ENCODE results near the gene PARD3. TPM values are rescaled to one million over a fixed set of nuclear protein-coding genes. Genes with fewer than 3 reads are reported as not detected.
A peak's percentile ranks its signal among the peaks of the same experiment; 100 is the strongest.

The PARD3 gene
- total and polyA plus RNA-seq, 2 experiments from 2014 or later: 6.3 to 21.2 TPM

DNA sequence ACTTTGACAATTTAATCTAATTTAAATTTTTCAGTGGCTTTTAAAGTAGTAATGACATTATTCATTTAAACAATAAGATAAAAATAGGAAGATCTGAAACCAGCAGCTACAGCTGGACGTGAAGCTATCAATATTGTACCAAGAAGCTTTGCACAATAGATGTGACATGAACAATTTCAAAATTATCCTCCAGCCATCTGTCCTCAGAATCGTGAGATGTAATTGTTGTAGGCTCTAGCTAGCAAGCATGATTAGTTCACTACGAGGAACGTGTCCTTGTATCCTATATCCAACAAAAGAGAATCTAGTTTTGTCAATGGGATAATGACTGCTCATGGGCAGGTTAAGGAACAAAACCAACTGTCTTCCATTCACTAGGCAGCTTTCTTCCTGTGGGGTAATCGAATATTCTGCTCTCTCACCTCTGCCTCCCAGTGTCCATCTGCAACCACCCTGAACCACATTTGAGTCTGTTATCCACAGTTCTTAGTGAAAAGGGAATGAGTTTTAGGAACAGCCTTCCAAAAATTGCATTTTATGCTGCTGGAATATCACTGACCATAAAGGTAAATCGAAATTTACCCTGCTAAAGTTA is 247.3 kb downstream of the PARD3 start:
- Histone ChIP-seq H3K79me2 (ENCODE audit: insufficient read depth) (peaks cover 10% of the 10 kb centered on the region; the same call in 1 of the 2 replicates), H3K9ac (no peak overlapping the region), H3K4me3 (no peak overlapping the region), H3K9me2 (ENCODE audit: insufficient read depth) (no peaks in the 10 kb centered on the region), H3K4me2 (ENCODE audit: unreplicated experiment) (no peak overlapping the region), H3K4me1 (ENCODE audit: insufficient read depth) (no peaks in the 10 kb centered on the region; the same call in 1 of the 2 replicates), H4K20me1 (ENCODE audit: insufficient read depth) (no peaks in the 10 kb centered on the region), H2AFZ (no peak overlapping the region), H3K27me3 (replicated peaks; ENCODE audit: insufficient read depth) (no peaks in the 10 kb centered on the region), H3K36me3 (ENCODE audit: low read depth) (no peaks in the 10 kb centered on the region), H3K27ac (no peak overlapping the region), H3K9me3 (ENCODE audit: low read depth) (no peaks in the 10 kb centered on the region), H3F3A (ENCODE audit: insufficient read depth) (no peaks in the 10 kb centered on the region)
- in situ Hi-C loops (cut with MboI): no loop called here
- TF ChIP-seq EZH2 (IDR thresholded peaks at IDR 0.05; ENCODE audit: insufficient read depth, poor library complexity, severe bottlenecking) (no peak), EZH2phosphoT487 (IDR thresholded peaks at IDR 0.05; ENCODE audit: insufficient read depth, low read depth) (no peak)
- 90 to 91% methylated on average over 6 of the region's 6 CpGs for WGBS, 2 experiments (ENCODE audit: low coverage in 1 of 2, low lambda C conversion rate in 2 of 2, missing lambda C conversion rate in 2 of 2)
- no peak for DNase-seq

DNA sequence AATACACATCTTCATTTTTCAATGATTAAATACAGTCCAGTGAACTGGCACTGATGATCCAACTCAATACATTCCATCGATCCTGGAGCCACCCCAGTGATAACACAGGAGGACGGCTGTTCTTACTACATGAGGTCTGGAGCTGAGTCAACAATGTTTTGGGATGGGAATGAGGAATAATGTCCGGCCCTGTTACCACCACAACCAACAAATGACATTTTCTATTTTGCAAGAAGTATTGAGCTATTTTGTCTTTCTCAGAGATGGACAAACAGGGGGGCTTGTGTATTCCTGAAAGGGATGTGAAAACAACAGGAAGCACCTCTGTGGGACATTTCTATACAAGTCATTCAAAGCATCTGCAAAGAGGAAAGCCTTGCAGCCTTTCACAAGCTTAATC is 249.2 kb downstream of the PARD3 start:
- DNase-seq: peak; percentile 47
- TF ChIP-seq EZH2phosphoT487 (IDR thresholded peaks at IDR 0.05; ENCODE audit: insufficient read depth, low read depth) (no peak), EZH2 (IDR thresholded peaks at IDR 0.05; ENCODE audit: insufficient read depth, poor library complexity, severe bottlenecking) (no peak)
- no peak overlapping the region for H3K27ac ChIP-seq
- WGBS, 2 experiments (ENCODE audit: low coverage in 1 of 2, low lambda C conversion rate in 2 of 2, missing lambda C conversion rate in 2 of 2): 11 to 12% methylated on average over 3 of the region's 3 CpGs
- no peaks in the 10 kb centered on the region for H3K27me3 ChIP-seq (replicated peaks; ENCODE audit: insufficient read depth)
- H3K36me3 ChIP-seq (ENCODE audit: low read depth): no peaks in the 10 kb centered on the region
- H3K79me2 ChIP-seq (ENCODE audit: insufficient read depth): no peaks in the 10 kb centered on the region
- no peaks in the 10 kb centered on the region for H3K9me2 ChIP-seq (ENCODE audit: insufficient read depth)
- no peak overlapping the region for H3K9ac ChIP-seq
- H3K9me3 ChIP-seq (ENCODE audit: low read depth): no peaks in the 10 kb centered on the region
- no peak overlapping the region for H3K4me3 ChIP-seq
- no peaks in the 10 kb centered on the region; the same call in 1 of the 2 replicates for H3K4me1 ChIP-seq (ENCODE audit: insufficient read depth)
- H3F3A ChIP-seq (ENCODE audit: insufficient read depth): no peaks in the 10 kb centered on the region
- no peak overlapping the region for H3K4me2 ChIP-seq (ENCODE audit: unreplicated experiment)
- H4K20me1 ChIP-seq (ENCODE audit: insufficient read depth): no peaks in the 10 kb centered on the region
- no peak overlapping the region for H2AFZ ChIP-seq
- in situ Hi-C loops (cut with MboI): no loop called here

DNA sequence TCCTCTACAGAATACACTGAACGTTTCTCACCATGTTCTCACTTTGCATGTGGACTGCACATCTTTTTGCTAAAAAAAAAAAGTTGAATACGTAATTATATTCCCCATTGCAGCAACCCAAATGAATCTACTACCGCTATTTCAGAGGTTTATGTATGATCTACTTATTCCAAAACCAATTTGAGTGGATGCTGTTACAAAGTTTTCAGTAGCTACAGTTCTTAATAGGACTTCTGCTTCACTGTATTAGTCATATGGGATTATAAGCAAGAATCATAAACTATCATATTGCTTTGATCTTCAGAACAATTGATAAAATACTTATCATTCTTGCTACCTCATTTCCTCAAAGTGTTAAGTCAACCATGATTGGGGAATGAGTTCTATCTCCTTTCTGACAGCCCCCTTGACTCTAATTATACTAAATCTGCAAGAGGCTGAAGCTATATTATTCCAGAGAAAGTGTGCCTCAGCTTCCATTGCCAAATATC is 257.0 kb downstream of the PARD3 start:
- H3K9me3 ChIP-seq (ENCODE audit: low read depth): no peaks in the 10 kb centered on the region
- no peak overlapping the region for H3K27ac ChIP-seq
- TF ChIP-seq EZH2phosphoT487 (IDR thresholded peaks at IDR 0.05; ENCODE audit: insufficient read depth, low read depth) (no peak), EZH2 (IDR thresholded peaks at IDR 0.05; ENCODE audit: insufficient read depth, poor library complexity, severe bottlenecking) (no peak)
- H3K36me3 ChIP-seq (ENCODE audit: low read depth): no peaks in the 10 kb centered on the region
- no peak overlapping the region for H3K4me2 ChIP-seq (ENCODE audit: unreplicated experiment)
- no peaks in the 10 kb centered on the region for H3K79me2 ChIP-seq (ENCODE audit: insufficient read depth)
- in situ Hi-C loops (cut with MboI): no loop called here
- H3F3A ChIP-seq (ENCODE audit: insufficient read depth): no peaks in the 10 kb centered on the region
- 97 to 98% methylated on average over 3 of the region's 3 CpGs for WGBS, 2 experiments (ENCODE audit: low coverage in 1 of 2, low lambda C conversion rate in 2 of 2, missing lambda C conversion rate in 2 of 2)
- H3K27me3 ChIP-seq (replicated peaks; ENCODE audit: insufficient read depth): no peaks in the 10 kb centered on the region
- H3K9me2 ChIP-seq (ENCODE audit: insufficient read depth): no peaks in the 10 kb centered on the region
- no peaks in the 10 kb centered on the region for H3K4me1 ChIP-seq (ENCODE audit: insufficient read depth)
- DNase-seq: no peak
- no peaks in the 10 kb centered on the region for H4K20me1 ChIP-seq (ENCODE audit: insufficient read depth)
- no peak overlapping the region for H2AFZ ChIP-seq
- H3K4me3 ChIP-seq: no peak overlapping the region
- no peak overlapping the region for H3K9ac ChIP-seq

GRCh38 chr10:34557173-34557572 is 257.9 kb downstream of the PARD3 start:
- TF ChIP-seq EZH2phosphoT487 (IDR thresholded peaks at IDR 0.05; ENCODE audit: insufficient read depth, low read depth) (no peak), EZH2 (IDR thresholded peaks at IDR 0.05; ENCODE audit: insufficient read depth, poor library complexity, severe bottlenecking) (no peak)
- Histone ChIP-seq H3K9ac (no peak overlapping the region), H3K79me2 (ENCODE audit: insufficient read depth) (no peaks in the 10 kb centered on the region), H3K27me3 (replicated peaks; ENCODE audit: insufficient read depth) (no peaks in the 10 kb centered on the region), H3K4me3 (no peak overlapping the region), H3K27ac (no peak overlapping the region), H3K36me3 (ENCODE audit: low read depth) (no peaks in the 10 kb centered on the region), H3K9me2 (ENCODE audit: insufficient read depth) (no peaks in the 10 kb centered on the region), H3K9me3 (ENCODE audit: low read depth) (no peaks in the 10 kb centered on the region), H3F3A (ENCODE audit: insufficient read depth) (no peaks in the 10 kb centered on the region), H2AFZ (no peak overlapping the region), H3K4me1 (ENCODE audit: insufficient read depth) (no peaks in the 10 kb centered on the region), H4K20me1 (ENCODE audit: insufficient read depth) (no peaks in the 10 kb centered on the region), H3K4me2 (ENCODE audit: unreplicated experiment) (no peak overlapping the region)
- no peak for DNase-seq
- in situ Hi-C loops (cut with MboI): no loop called here
- 98% methylated on average over 6 of the region's 6 CpGs for WGBS, 2 experiments (ENCODE audit: low coverage in 1 of 2, low lambda C conversion rate in 2 of 2, missing lambda C conversion rate in 2 of 2)
